HS-27A (cell line): ENCODE data around the gene ATRIP.
A peak's percentile ranks its signal among the peaks of the same experiment; 100 is the strongest.
"Not testable (repeated sequence)": the region's sequence is repeated elsewhere in the genome, so short reads cannot be mapped to it uniquely, and the experiment has no call there.

Experiments used
- DNase-seq: peaks from one replicate; pipeline ENCODE4 v3.0.0-alpha.2; 2012; ENCODE audit warnings: low read depth, missing footprints

Gene ATRIP

DNA sequence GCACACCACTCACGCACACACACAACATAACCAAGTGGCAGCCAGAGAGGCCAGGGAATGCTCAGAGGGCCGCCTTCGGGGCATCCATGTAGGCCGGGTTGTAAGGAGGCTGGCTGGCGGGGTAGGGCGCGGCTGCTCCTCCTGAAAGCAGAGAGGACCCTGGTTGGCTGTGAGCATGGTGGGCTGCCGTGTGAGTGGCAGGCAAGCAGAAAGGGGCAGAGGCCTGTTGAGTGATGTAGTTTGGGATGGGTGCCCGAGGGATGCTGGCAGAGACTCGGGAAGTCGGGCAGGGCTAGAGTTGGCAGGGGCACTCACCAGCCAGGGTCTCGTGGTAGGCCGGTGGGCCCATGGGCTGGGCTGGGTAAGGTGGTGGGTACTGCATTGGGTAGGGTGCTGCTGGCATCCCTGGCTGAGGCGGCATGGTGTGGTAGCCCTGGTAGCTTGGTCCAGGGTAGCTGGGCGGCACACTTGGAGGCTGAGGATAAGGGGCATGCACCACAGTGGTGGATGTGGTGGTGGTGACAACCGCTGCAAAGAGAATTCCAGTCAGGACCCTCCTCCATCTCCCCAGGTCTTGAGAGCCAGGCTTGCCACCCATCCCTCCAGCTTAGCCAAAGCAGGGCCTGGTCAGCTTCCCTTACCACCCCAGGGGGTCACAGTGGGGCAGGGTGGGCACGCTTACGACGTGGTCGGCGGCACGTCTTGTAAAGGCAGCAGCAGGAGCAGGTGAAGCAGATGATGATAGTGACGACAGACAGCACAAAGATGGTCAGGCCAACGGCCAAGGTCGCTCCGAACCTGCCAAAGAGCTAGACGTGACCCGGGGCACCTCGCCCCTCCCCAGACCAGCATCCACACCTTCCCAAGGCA lies 22.7 kb downstream of the ATRIP start:
- DNase-seq, result no peak

DNA sequence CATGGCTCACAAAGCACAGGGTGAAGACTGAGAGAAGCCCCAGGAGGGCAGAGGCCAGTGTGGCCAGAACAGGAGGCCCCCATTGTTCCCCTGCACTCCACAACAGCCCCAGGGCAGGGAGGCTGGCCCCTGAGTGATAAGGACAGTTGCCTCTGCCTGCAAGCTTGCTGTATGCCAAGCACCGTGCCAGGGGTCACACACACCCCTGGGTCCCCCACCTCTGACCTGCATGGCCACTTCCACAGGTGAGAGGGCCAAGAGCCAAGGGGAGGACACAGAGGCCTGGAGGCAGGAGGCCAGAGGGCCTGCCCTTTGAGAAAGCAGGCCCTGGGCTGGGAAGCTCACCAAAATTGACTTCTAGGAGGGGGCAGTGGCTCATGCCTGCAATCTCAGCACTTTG lies 23.7 kb downstream of the ATRIP start:
- no peak for DNase-seq

DNA sequence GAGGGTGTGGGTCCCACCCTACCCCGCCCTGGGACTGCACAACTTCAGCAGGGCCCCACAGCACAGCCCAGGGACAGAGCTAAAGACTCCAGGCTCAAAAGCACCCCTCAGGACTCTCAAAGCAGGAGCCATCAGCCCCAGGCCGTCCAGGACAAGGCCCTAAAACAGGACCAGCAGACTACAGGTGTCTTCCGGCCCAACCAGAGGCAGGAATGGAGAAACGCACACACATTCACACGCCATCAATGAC lies 26.1 kb downstream of the ATRIP start:
- DNase-seq, result no peak

DNA sequence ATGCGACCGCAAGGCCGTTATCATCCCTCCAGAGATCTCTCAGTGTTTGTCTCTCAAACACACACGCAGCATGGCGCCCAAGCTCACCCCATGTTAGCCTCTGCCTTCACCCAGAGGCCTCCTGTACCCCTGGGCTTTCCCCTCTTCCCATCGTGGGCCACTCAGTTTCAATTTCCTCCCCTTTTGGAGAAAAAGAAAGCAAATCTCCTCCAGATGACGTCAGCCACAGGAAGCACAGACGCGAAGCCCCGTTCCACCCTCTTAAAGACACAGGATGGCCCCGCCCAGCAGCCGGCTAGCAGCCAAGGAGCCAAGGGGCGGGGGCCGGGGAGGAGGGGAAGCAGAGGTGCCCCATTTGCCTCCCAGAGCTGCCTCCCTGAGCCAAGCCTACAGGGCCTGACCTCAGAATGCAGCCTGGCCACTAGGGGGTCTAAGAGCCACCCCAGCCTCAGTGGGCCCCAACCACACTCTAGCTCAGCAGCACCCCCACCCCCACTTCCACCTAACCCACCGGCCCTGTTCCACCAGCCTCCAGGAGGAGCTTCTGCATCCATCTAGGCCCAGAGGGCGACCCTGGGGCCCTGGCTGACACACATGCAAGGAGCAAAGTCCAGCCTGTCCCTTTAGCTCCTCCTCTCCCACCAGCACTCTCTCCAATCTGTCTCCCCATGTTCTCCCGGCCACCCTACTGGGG lies 26.5 kb downstream of the ATRIP start:
- DNase-seq, result peak; percentile 90

DNA sequence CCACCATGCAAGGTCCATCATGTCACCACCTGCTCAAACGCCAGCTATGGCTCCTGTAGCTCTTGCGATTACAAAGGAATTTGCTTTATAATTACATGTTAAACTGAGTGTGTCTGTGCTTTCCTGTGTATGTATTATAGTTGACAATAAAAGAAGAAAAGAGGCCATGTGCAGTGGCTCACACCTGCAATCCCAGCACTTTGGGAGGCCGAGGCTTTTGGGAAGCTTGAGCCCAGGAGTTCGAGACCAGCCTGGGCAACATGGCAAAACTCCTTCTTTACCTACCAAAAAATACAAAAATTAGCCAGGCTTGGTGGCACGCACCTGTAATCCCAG lies 27.0 kb downstream of the ATRIP start:
- DNase-seq, result no peak

DNA sequence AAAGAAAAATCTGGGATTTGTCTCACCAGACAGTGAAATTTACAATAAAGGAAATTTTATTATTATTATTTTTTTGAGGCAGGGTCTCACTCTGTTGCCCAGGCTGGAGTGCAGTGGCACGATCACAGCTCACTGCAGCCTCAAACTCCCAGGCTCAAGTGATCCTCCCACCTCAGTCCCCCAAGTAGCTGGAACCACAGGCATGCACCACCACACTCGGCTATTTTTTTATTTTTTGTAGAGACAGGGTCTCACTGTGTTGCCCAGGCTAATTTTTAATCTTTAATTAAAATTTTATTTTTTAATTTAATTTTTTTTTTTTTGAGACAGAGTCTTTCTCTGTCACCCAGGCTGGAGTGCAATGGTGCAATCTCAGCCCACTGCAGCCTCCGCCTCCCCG lies 27.5 kb downstream of the ATRIP start:
- DNase-seq, result not testable (repeated sequence)

DNA sequence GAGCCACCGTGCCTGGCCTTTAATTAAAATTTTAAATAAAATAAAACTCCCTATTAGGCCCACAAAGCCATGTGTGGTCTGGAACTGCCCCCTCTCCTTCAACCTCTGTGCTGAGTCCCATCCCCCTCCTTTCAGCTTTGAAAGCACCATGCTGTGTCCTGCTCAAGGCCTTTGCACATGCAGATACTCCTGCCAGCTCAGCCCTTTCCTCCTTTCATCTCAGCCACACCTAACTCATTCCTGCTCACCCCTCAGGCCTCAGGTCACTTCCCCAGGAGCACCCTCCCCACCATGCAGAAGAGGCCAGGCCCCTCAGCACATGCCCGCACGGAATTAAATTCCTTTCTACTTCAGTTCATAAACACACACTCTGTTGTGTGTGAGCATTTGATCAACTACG lies 28.1 kb downstream of the ATRIP start:
- no peak for DNase-seq

DNA sequence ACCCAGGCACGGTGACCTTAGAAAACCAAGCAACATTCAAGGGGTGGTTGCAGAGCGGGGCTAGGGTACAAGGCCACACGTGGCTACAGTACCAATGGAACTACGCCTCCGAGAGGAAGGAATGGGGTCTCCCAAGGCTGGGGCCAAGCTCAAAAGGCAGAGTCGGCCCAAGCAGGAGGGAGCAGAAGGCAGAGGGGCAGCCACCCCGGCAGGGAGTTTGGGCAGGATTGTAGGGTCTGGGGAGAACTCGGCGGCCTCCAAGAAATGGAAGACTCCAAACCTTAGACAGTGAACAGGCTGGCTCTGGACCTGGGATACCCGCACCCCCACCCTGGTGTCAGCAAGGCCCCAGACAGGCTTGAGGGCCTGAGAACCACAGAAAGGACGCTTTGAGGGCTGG lies 28.7 kb downstream of the ATRIP start:
- DNase-seq, result no peak

DNA sequence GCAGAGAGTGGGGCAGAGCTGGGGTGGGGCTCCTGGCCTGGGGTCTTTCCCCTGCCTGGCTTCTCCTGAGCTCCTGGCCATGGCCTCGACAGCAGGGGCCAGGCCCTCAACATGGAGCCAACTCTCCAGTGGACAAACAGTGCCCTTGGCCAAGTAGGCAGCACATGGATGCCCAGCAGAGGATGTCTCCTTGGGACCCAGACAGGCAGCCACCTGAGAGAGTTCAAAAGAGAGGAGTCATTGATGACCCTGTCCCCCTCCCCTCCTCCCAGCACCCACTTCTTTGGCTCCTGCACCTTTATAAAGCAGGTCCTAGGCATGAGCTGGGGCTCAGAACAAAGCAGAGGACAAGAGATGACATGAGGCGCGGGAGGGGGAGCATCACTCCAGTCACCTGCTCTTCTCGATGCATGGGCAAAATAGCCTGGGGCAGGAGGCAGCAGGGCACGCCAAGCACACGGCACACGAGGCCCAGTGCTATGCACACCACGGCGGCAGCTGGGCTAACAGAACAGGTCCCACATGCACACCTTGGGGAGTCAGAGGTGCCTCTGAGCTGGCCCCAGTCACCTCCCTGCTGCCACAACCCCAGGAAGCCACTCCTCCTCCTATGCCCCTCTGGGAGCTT lies 30.0 kb downstream of the ATRIP start:
- no peak for DNase-seq

DNA sequence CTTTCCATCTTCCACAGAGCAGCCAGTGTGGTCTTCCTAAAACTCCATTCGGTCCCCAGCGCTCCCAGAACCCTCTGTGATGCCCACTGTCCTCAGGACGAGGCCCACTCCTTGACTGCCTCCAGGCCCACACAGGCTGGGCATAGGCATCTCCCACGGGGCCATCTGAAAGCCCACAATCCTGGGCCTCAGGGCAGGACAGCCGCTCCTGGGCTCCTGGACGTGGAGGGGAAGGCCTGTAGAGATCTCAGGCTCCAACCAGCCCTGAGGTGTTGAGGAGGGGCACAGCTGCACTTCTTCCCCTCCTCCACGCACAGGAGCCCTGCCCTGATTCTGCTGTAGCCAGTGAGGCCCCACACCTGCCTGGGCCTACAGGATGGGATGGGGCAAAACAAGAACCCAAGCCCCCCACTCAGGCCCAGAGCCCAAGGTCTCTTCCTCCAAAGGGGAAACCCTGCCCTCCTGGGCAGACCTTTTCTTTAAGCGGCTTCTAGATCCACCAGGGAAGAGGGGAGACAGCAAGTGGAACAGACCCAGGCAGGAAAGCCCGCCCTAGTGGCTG lies 31.5 kb downstream of the ATRIP start:
- no peak for DNase-seq

DNA sequence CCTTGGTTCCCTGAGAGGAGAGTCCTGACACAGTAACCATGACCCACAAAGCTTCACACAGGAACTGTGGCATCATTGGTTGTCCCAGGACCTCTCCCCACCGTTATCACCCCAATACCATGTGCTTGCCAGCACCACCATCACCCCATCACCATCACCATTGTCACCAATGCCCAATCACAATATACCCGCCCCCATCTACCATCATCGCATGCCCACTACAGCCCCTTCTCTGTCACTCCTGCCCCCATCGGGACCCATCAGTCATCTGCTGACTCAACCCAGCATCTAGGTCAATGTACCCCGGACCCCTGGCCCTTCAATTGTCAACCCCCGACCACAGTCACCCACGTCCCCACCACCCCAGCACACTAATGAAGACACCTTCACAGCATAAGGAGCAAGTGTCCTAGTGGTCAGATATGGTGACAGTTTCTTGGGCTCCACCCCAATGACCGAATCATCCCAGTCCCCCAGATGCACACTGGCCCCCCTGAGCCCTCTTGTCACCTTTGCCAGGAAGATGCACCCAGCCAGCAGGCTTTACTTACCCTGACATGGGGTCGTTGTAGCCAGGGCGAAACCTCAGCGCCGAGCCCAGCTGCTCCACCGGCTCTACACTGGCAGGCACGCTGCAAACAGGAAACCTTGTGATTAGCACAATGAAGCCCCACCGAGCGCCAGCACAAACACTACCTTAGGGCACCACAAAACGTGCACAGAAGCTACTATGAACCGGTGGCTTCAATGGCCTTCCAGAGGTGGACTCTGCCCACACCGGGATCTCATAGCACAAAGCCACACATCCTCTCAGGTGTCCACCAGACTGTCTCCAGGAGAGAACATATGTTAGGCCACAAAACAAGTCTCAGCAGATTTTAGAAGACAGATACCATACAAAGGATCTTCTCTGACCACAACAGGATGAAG lies 32.4 kb downstream of the ATRIP start:
- no peak for DNase-seq

DNA sequence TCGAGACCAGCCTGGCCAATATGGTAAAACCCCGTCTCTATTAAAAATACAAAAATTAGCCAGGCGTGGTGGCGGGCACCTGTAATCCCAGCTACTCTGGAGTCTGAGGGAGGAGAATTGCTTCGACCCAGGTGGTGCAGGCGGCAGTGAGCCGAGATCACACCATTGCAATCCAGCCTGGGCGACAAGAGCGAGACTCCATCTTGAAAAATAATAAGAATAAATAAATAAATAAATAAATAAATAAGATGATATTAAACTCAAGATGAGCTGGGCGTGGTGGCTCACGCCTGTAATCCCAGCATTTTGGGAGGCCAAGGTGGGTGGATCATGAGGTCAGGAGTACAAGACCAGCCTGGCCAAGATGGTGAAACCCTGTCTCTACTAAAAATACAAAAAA lies 34.4 kb downstream of the ATRIP start:
- DNase-seq, result not testable (repeated sequence)

DNA sequence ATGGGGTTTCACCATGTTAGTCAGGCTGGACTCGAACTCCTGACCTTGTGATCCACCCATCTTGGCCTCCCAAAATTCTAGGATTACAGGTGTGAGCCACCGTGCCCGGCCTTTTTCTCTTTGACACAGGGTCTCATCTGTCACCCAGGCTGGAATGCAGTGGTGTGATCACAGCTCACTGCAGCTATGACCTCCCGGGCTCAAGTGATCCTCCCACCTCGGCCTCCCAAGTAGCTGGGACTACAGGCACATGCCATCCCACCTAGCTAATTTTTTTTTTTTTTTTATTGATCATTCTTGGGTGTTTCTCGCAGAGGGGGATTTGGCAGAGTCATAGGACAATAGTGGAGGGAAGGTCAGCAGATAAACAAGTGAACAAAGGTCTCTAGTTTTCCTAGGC lies 36.3 kb downstream of the ATRIP start:
- DNase-seq, result not testable (repeated sequence)

DNA sequence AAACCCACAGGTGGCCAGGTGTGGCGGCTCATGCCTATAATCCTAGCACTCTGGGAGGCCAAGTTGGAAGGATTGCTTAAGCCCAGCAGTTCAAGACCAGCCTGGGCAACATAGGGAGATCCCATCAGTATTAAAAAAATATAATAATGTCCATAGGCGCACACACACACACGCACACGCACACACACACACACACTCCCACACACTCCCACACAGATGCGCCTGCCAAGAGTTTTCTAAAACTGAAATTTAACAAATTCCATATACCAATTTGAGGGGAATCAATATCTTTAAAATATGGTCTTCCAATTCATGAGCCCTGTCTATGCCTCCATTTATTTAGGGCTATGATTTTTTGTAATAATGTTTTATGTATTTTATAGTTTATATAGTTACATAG lies 40.4 kb downstream of the ATRIP start:
- DNase-seq, result no peak

DNA sequence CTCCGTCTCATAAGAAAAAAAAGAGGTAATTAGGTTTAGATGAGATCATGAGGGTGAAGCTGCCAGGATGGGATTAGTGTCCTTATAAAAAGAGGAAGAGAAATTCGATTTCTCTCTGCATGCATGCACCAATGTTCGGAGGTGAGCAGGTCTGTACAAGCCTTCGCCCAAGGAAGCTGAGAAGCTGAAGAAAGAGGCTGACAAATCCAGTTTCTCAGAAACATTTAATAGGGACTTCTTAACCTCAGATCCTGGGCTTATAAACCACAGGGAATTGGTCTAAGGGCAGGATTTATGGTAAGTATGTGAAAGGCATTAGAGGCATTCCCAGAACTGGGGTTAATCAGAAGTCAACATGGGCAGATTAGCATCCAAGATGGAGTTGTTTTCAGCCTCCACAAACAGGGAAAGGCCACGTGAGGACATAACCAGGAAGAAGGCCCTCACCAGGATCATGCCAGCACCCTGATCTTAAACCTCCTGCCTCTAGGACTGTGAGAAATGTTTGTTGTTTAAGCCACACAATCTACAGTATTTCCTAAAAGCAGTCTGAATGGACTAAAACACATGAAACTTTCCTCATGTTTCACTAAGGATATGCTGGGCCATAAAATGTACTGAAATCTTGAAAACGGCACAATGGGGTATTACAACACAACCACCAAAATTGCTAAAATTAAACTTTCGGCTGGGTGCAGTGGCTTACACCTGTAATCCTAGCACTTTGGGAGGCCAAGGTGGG lies 46.1 kb downstream of the ATRIP start:
- DNase-seq, result no peak

DNA sequence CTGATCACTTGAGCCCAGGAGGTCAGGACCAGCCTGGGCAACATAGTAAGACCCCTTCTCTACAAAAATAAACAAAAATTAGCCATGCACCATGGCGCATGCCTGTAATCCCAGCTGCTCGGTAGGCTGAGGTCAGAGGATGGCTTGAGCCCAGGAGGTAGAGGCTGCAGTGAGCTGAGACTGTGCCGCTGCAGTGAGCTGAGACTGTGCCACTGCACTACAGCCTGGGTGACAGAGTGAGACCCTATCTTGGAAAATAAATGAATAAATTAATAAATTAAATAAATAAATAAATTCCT lies 46.6 kb downstream of the ATRIP start:
- no peak for DNase-seq

DNA sequence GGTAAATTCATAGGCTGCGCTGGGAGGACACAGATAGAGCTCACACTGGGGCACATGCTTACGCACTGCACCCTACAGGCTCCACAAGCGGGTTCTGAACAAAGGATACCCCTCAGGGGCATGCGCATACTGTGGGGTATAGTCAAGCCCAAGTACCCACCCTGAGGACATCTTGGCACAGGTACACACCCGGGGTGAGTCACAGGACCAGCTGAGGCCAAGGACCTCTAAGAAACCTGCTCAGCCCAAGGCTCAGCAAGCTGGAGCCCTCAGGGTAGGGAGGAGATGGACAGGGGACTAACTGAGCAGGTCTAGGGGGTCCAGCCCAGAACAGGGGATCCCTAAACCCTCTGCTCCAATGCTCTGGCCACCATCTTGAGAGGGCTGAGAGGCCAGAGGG lies 54.1 kb downstream of the ATRIP start:
- DNase-seq, result no peak

DNA sequence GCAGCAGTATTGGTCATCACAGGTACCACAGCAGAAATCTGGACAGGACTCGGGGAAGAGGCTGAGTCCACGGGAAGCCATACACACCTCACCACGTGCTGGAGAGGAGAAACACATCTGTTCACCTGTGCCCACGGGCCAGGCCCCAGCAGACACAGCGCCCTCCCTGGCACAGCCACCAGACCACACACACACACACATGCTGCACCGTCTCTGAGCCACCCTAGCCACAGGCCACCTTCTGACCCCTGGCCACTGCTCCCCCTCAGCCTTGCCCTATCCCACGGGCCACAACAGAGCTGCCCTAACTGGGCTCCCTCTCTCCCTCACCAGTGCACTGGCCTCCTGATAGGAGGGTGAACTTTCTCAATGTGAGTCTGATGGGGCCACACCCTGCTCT lies 54.7 kb downstream of the ATRIP start:
- DNase-seq, result no peak

DNA sequence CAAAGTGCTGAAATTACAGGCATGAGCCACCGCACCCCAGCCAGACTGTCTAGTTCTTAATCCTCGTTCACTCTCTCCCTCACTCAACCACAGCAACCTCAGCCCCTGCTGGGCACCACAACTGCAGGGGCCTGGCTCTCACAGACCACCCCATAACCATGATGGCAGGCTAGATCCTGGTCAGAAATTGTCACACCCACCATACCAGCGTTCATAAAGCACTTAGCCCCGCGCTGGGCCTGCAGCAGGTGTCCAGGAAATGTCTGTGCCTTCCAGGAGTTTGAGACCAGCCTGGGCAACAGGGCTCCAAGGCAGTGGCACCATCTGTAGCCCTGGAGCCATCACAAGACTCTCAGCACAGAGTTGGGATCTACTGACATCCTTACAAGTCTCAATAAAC lies 55.6 kb downstream of the ATRIP start:
- no peak for DNase-seq

DNA sequence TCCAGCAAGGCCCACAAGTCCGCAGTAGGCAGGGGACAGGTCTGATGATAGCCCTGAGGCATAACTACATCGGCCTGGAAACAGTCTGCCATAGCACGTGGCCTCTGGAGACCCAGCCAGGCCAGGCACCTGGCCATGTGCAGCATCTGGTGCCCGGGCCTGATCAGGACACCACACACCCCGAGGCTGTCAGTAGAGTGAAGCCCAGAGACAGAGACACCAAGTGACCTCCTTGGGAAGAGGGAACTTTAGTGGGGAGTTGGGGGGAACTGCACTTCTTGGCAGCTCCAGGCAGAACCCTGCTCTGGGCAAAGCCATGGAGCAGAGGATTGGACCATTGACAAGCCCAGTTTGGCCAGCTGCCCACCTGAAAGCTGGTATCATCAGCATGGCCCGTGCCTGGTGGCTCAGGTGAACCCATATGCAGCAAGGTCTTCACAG lies 56.2 kb downstream of the ATRIP start:
- DNase-seq, result no peak

DNA sequence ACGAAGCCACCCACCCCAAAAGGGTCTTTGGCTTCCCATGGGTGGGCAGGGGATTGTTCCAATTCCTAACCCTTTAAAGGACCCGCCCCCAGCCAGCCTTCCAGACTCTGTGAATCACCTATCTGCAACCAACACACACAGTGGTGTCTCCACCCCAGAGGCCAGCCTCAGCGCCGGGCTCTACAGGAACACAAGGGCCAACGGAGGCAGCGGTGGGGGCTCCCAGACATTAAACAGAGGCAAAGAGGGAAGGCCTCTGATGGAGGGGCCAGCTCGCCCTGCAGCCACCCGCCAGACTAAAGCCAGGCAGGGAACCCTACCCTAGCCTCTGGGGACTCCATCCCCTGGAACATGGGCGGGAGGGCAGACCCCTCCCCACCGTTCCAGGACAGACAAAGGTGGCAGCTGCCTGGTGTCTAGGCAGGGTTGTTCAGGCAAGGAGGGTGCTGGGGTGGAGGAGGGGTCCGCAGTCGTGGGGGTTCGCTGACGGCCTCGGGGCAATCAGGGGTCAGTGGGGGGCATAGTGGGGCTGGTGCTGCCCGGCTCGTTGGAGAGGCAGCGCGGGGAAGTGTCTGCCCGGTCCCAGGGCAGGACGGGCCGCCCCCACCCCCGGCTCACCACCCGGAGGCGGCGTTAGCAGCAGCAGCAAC lies 57.0 kb downstream of the ATRIP start:
- no peak for DNase-seq
